KMS-11 (cell line): ENCODE measurements around the gene TRNT1.

Experiments used
- H2AFZ ChIP-seq: fragments of 200-600 bp; sonication (generic); 2 replicates; pipeline ENCODE4 v1.6.1; 2016; ENCODE audit warnings: antibody characterized with exemption, mixed run types, low read depth
- H3K27ac ChIP-seq: fragments of 200-600 bp; sonication (generic); 2 replicates; pipeline ENCODE4 v1.6.1; 2016; ENCODE audit warnings: mild to moderate bottlenecking, mixed run types
- H3K27me3 ChIP-seq: fragments of 200-600 bp; sonication (generic); 2 replicates; pipeline ENCODE4 v1.6.1; 2017; ENCODE audit warnings: mild to moderate bottlenecking, low read depth, mixed run types, moderate library complexity; ENCODE audit not compliant: insufficient read depth
- H3K36me3 ChIP-seq: fragments of 200-600 bp; sonication (generic); 2 replicates; pipeline ENCODE4 v1.6.1; 2017; ENCODE audit warnings: mild to moderate bottlenecking, mixed run types; ENCODE audit not compliant: insufficient read depth
- H3K4me1 ChIP-seq: fragments of 200-600 bp; sonication (generic); 2 replicates; pipeline ENCODE4 v1.6.1; 2016; ENCODE audit warnings: mild to moderate bottlenecking, low read depth, mixed run types; ENCODE audit not compliant: poor library complexity, severe bottlenecking
- H3K4me2 ChIP-seq: fragments of 200-600 bp; sonication (generic); 2 replicates; pipeline ENCODE4 v1.7.0; 2016; ENCODE audit warnings: mild to moderate bottlenecking, mixed run types
- H3K4me3 ChIP-seq: fragments of 200-600 bp; sonication (generic); IDR thresholded peaks from 2 replicates; pipeline ENCODE4 v1.6.1; 2017; ENCODE audit warnings: low read depth, low read length, mixed read lengths; ENCODE audit not compliant: insufficient read depth
- H3K79me2 ChIP-seq: fragments of 200-600 bp; sonication (generic); 2 replicates; pipeline ENCODE4 v1.6.1; 2016; ENCODE audit warnings: low read depth, mixed run types; ENCODE audit not compliant: insufficient read depth
- H3K9ac ChIP-seq: fragments of 200-600 bp; sonication (generic); 2 replicates; pipeline ENCODE4 v1.6.1; 2016; ENCODE audit warnings: mild to moderate bottlenecking, mixed run types
- H4K20me1 ChIP-seq: fragments of 200-600 bp; sonication (generic); 2 replicates; pipeline ENCODE4 v1.6.1; 2016; ENCODE audit warnings: mild to moderate bottlenecking, mixed run types; ENCODE audit not compliant: insufficient read depth
- TF ChIP-seq, protein P1 (sequence below): fragments of 200-600 bp; sonication (generic); conservative IDR thresholded peaks from 2 replicates; pipeline ENCODE4 v1.6.1; 2017; ENCODE audit warnings: low read depth, mild to moderate bottlenecking, antibody characterized with exemption, low read length, moderate library complexity, mixed read lengths

The TRNT1 gene

DNA sequence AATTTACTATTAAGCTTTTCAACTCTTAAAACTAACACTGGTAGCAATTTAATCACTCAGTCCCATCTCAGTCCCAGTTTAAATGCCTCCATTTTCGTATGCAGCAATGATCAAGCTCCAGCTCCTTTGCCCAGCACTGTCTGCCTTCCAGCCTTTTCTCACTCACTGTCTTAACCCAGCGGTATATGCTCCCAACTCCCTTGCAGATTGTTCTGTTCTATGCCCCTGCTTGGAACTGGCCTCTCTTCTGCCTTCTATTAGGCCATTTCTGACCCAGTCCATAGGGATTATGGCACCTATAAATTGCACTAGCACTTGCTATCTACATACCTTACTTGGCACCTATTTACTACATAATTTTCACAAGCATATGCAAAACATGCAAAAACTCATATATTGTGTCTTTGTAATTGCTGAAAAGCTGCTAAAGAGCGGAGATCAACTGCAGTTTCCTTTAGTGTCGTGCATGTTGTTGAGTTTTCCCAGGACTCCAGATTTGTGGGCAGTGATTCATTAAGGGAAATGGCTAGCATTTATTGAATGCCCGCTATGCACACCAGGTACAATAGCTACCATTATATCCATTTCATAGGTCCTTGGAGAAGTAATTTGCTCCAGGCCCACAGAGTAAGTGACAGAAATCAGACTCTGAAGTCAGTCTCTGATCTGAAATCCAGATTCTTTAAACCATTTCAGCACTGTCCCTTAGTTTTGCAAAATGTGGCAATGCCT lies 28.3 kb downstream of the TRNT1 start:
- Histone ChIP-seq H3K4me1 (no peaks in the 10 kb centered on the region), H2AFZ (no peak overlapping the region), H3K4me2 (no peak overlapping the region), H3K36me3 (no peaks in the 10 kb centered on the region), H3K27me3 (no peaks in the 10 kb centered on the region), H3K4me3 (no peak overlapping the region), H3K27ac (no peak overlapping the region), H3K79me2 (no peaks in the 10 kb centered on the region), H4K20me1 (no peaks in the 10 kb centered on the region), H3K9ac (no peak overlapping the region)
- TF ChIP-seq, protein P1, sequence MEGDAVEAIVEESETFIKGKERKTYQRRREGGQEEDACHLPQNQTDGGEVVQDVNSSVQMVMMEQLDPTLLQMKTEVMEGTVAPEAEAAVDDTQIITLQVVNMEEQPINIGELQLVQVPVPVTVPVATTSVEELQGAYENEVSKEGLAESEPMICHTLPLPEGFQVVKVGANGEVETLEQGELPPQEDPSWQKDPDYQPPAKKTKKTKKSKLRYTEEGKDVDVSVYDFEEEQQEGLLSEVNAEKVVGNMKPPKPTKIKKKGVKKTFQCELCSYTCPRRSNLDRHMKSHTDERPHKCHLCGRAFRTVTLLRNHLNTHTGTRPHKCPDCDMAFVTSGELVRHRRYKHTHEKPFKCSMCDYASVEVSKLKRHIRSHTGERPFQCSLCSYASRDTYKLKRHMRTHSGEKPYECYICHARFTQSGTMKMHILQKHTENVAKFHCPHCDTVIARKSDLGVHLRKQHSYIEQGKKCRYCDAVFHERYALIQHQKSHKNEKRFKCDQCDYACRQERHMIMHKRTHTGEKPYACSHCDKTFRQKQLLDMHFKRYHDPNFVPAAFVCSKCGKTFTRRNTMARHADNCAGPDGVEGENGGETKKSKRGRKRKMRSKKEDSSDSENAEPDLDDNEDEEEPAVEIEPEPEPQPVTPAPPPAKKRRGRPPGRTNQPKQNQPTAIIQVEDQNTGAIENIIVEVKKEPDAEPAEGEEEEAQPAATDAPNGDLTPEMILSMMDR, result no peak

- no peaks in the 10 kb centered on the region for H4K20me1 ChIP-seq
- H3K4me1 ChIP-seq, result no peaks in the 10 kb centered on the region
- H3K4me2 ChIP-seq, result no peak overlapping the region
- no peak overlapping the region for H3K27ac ChIP-seq
- H2AFZ ChIP-seq, result no peak overlapping the region
- H3K4me3 ChIP-seq, result no peak overlapping the region
- no peak overlapping the region for H3K9ac ChIP-seq
- H3K36me3 ChIP-seq, result no peaks in the 10 kb centered on the region
- no peaks in the 10 kb centered on the region for H3K79me2 ChIP-seq
- no peaks in the 10 kb centered on the region for H3K27me3 ChIP-seq
- TF ChIP-seq, protein P1, result no peak
These were observed 30.7 kb downstream of the TRNT1 start for GRCh38 chr3:3157484-3157883.

GRCh38 chr3:3160826-3161225 lies 34.1 kb downstream of the TRNT1 start:
- H3K4me1 ChIP-seq, result no peaks in the 10 kb centered on the region
- H3K36me3 ChIP-seq, result no peaks in the 10 kb centered on the region
- no peaks in the 10 kb centered on the region for H4K20me1 ChIP-seq
- TF ChIP-seq, protein P1, result no peak
- no peak overlapping the region for H3K4me2 ChIP-seq
- H2AFZ ChIP-seq, result no peak overlapping the region
- H3K27ac ChIP-seq, result no peak overlapping the region
- H3K4me3 ChIP-seq, result no peak overlapping the region
- H3K9ac ChIP-seq, result no peak overlapping the region
- H3K79me2 ChIP-seq, result no peaks in the 10 kb centered on the region
- no peaks in the 10 kb centered on the region for H3K27me3 ChIP-seq

DNA sequence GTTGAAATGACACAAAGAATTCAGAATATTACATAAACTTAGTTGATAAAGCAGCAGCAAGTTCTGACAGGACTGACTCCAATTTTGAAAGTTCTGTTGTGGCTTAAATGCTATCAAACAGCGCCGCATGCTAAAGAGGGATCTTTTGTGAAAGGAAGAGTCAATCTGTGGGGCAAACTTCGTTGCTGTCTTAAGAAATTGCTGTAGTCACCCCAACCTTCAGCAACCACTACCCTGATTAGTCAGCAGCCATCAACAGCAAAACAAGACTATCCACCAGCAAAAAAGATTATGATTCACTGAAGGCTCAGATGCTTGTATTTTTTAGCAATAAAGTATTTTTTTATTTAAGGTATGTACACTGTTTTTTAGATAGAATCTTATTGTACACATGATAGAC lies 38.5 kb downstream of the TRNT1 start:
- no peak overlapping the region for H3K9ac ChIP-seq
- H3K4me2 ChIP-seq, result no peak overlapping the region
- no peak overlapping the region for H2AFZ ChIP-seq
- H3K27ac ChIP-seq, result no peak overlapping the region
- H3K79me2 ChIP-seq, result no peaks in the 10 kb centered on the region
- no peaks in the 10 kb centered on the region for H3K36me3 ChIP-seq
- TF ChIP-seq, protein P1, result no peak
- H4K20me1 ChIP-seq, result no peaks in the 10 kb centered on the region
- no peaks in the 10 kb centered on the region for H3K27me3 ChIP-seq
- H3K4me3 ChIP-seq, result no peak overlapping the region
- no peaks in the 10 kb centered on the region for H3K4me1 ChIP-seq
